Measurements from ENCODE around the gene KIRREL3.

- TF ChIP-seq CTCF (conservative IDR thresholded peaks at IDR 0.05) (no peak), EZH2 (IDR thresholded peaks at IDR 0.05; ENCODE audit: low read depth) (no peak)
Observed at GRCh38 chr11:126606484-126606883, 394.1 kb downstream of the KIRREL3 start.
